Activated CD8-positive, alpha-beta T cell treated with anti-CD3 and anti-CD28 coated beads, Interleukin-2, amount 10 ng/mL, durations not matched to agents 7 days and 5 days (primary cell): ENCODE measurements around the gene BEGAIN. TPM values are rescaled to one million over a fixed set of nuclear protein-coding genes. Genes with fewer than 3 reads are reported as not detected.

Experiments used
- ATAC-seq: fragments of 150-1000 bp; cut with Tn5 transposase; one replicate; pipeline ENCODE4 v1.10.0; 2021; ENCODE audit warnings: moderate library complexity
- CTCF ChIA-PET: fragments of 350-600 bp; sonication (Branson Sonifier 250); formaldehyde crosslinking; loops from one replicate; lab custom pipeline; 2021; ENCODE audit warnings: antibody characterized with exemption; lab: Charles Lee
- POLR2A ChIA-PET: fragments of 350-600 bp; sonication (Branson Sonifier 250); formaldehyde crosslinking; loops from one replicate; lab custom pipeline; 2021; ENCODE audit warnings: antibody characterized with exemption; lab: Charles Lee
- DNase-seq: peaks from one replicate; pipeline ENCODE4 v3.0.0-alpha.2; 2020
- H3K27ac Mint-ChIP-seq: one replicate; pipeline ENCODE4 v1.8.0; 2021; ENCODE audit warnings: mild to moderate bottlenecking, mixed read lengths
- H3K27me3 Mint-ChIP-seq: one replicate; pipeline ENCODE4 v1.8.0; 2021; ENCODE audit warnings: low read depth, mixed read lengths
- H3K36me3 Mint-ChIP-seq: one replicate; pipeline ENCODE4 v1.8.0; 2021; ENCODE audit warnings: low read depth, mixed read lengths
- H3K4me1 Mint-ChIP-seq: one replicate; pipeline ENCODE4 v1.8.0; 2021; ENCODE audit warnings: low read depth, mixed read lengths
- H3K4me3 Mint-ChIP-seq: one replicate; pipeline ENCODE4 v1.8.0; 2021; ENCODE audit warnings: mild to moderate bottlenecking, mixed read lengths
- H3K9me3 Mint-ChIP-seq: one replicate; pipeline ENCODE4 v1.8.0; 2022; ENCODE audit warnings: mixed read lengths; ENCODE audit not compliant: insufficient read depth
- total RNA-seq, 2 experiments: library from RNA; stranded (reverse); gene quantifications; one replicate each; pipeline ENCODE4 v1.2.3, GENCODE V29; 2021

BEGAIN gene
- total RNA-seq, 2 experiments from 2014 or later = 0.70 to 1.2 TPM

- peaks cover 3% of the 10 kb centered on the region for H3K4me1 Mint-ChIP-seq
- no peak overlapping the region for H3K4me3 Mint-ChIP-seq
- H3K36me3 Mint-ChIP-seq = no peaks in the 10 kb centered on the region
- DNase-seq = no peak
- no peak for ATAC-seq
- H3K27me3 Mint-ChIP-seq = peaks cover 6% of the 10 kb centered on the region
- H3K9me3 Mint-ChIP-seq = no peaks in the 10 kb centered on the region
- POLR2A ChIA-PET = no interaction called here
- no peak overlapping the region for H3K27ac Mint-ChIP-seq
- CTCF ChIA-PET = no interaction called here
These were observed 10.8 kb downstream of the BEGAIN start for GRCh38 chr14:100576091-100577085.

DNA sequence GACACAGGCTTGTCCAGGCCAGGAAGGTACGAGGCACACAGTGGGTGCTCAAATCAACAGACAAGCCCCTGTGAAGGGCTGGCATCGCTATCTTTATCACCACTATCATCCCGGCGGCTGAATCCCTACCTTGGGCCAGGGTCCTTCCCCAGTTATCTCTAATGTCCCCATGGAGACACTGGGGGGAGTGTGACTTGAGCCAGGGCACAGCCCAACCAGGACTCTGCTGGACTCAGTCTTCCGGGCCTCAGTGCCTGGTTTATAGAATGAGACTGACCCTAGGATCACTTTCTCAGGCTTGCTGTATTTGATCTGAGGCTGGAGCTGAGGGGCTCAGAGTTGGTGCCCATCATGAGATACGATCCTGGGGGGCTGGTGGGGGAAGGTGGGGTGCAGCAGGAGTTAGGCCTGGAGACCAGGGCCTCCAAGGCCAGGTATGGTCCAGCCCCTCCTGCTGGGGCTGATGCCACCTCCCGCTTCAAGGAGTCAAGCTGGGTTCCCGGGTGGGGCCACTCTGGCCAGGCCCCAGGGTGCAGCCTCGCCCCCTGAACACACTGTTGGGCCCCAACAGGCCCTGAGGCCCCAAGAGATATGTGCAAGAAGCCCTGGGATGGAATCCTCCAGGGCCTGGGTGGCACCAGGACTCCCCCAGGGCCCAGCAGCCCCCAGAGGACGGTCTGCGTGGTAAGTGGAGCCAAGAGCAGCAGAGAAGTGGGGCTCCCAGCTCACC lies 11.8 kb downstream of the BEGAIN start:
- Mint-ChIP-seq H3K9me3 (no peaks in the 10 kb centered on the region), H3K27ac (no peak overlapping the region), H3K27me3 (peaks cover 9% of the 10 kb centered on the region), H3K36me3 (no peaks in the 10 kb centered on the region), H3K4me1 (peaks cover 3% of the 10 kb centered on the region), H3K4me3 (no peak overlapping the region)
- ChIA-PET CTCF (no interaction called here), POLR2A (no interaction called here)
- DNase-seq = no peak
- no peak for ATAC-seq

DNA sequence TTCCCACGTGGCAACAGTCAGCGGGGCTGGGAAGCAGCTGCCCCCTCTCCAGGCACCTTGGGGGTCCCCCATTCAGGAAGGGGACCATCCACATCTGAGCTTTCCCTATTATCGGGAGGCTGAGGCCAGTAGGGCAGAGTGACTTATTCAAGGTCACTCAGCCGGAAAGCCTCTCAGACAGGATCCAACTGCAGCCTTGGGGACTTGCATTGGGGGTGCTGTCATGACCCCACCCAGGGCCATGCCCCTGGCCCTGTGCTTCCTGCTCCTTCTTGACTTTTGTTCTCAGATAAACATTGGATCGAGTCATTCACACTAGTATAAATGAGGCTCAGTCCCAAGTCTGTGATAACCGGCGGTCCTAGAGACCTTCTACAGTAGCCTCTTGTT lies 12.6 kb downstream of the BEGAIN start:
- CTCF ChIA-PET = no interaction called here
- POLR2A ChIA-PET = no interaction called here
- Mint-ChIP-seq H3K36me3 (no peaks in the 10 kb centered on the region), H3K4me1 (peaks cover 3% of the 10 kb centered on the region), H3K4me3 (no peak overlapping the region), H3K9me3 (no peaks in the 10 kb centered on the region), H3K27me3 (peaks cover 13% of the 10 kb centered on the region), H3K27ac (no peak overlapping the region)
- no peak for ATAC-seq
- no peak for DNase-seq

DNA sequence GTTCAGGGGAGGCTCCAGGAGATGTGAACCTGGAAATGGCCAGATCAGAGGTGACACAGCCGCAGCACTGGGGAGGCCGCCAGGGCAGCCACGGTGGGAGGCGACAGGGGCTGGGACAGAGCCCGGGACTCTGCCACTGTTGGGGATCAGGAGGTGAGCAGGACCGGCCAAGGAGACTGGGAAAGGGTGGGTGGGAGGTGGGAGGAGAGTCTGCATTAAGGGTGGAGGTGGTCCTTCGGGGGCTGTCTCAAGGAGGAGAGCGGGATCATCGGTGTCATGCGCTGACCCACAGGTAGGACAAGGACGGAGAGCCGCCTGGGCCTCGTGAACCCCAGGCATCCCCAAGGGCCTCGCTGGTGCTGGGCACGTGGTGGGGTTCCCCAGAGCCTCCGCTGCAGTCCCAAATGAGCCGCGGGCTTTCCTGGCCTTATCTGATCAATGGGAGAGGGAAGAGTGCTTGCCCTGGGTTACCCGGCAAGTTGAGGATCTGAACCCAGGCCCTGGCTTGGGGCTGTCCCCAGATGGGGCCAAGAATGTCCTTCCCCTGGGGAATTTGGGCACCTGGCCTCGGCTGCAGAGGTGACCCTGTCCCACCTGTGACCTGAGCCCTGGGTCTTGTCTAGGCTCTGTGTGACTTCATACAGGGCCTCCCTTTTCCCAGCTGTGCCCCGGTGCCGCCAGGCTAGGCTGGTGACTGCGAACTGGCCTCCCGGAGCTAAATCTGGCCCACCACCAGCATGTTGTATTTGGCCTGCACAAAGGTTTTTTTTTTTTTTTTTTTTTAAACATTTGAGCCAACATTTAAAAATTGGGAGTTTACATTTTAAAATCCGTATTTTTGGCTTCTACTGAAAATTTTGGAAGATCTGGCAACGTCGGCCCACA lies 13.2 kb downstream of the BEGAIN start:
- no peak for DNase-seq
- Mint-ChIP-seq H3K9me3 (no peaks in the 10 kb centered on the region), H3K27ac (no peak overlapping the region), H3K36me3 (no peaks in the 10 kb centered on the region), H3K4me1 (peaks cover 3% of the 10 kb centered on the region), H3K27me3 (peaks cover 20% of the 10 kb centered on the region), H3K4me3 (no peak overlapping the region)
- POLR2A ChIA-PET = no interaction called here
- CTCF ChIA-PET = no interaction called here
- ATAC-seq = no peak

DNA sequence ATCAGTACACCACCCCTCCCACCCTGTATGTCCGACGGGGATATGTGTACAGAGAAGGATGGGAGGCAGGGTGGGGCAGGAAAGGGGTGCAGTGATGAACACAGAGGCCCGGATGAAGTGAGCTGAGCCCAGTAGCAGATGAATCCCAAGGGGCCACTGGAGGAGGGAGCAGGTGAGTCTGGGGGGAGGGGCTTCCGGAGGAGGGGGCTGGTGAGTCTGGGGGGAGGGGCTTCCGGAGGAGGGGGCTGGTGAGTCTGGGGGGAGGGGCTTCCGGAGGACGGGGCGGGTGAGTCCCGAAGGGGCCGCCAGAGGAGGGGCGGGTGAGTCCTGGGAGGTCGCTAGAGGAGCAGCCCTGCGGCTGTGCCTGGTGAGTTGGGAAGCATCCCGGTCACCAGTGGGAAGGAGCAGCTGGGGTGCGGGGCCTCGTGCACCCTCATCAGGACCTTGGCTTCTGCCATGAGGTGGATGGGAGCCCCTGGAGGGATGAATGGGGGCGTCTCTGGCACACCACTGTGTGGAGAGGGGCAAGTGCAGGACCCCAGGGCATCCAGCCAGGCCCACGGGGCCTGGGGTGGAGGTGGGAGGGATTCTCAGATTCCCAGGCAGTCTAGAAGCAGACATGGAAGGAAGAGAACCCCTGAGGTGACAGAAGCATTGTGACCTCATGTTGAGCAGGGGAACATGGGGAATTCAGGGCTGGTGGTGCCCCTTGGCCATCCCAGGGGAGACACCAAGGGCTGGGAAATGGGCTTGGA lies 14.0 kb downstream of the BEGAIN start:
- H3K27me3 Mint-ChIP-seq = peaks cover 20% of the 10 kb centered on the region
- no peaks in the 10 kb centered on the region for H3K36me3 Mint-ChIP-seq
- ATAC-seq (no peak), DNase-seq (no peak)
- POLR2A ChIA-PET = no interaction called here
- H3K4me3 Mint-ChIP-seq = no peak overlapping the region
- no peak overlapping the region for H3K27ac Mint-ChIP-seq
- H3K4me1 Mint-ChIP-seq = peaks cover 3% of the 10 kb centered on the region
- no peaks in the 10 kb centered on the region for H3K9me3 Mint-ChIP-seq
- CTCF ChIA-PET = no interaction called here

DNA sequence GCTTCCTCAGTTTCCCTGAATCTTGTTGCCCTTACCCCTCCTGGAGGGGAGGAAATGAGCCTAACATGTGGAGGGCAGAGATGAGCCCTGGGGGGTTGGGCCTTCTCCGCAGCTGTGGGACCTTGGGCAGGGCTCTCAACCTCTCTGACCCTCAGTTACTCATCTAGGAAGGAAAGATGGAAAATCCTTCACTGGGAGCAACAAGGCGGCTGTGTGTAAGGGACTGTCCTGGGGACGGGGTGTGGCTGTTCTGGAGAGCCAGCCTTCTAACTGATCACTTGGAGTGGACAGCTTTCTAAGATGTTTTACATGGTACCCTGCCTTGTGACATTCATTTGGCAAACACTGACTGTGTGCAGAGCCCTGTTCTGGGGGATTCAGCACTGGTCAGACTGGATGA lies 14.7 kb downstream of the BEGAIN start:
- ATAC-seq (no peak), DNase-seq (no peak)
- no peaks in the 10 kb centered on the region for H3K36me3 Mint-ChIP-seq
- H3K4me1 Mint-ChIP-seq = peaks cover 3% of the 10 kb centered on the region
- CTCF ChIA-PET = no interaction called here
- no peaks in the 10 kb centered on the region for H3K9me3 Mint-ChIP-seq
- H3K27me3 Mint-ChIP-seq = peaks cover 20% of the 10 kb centered on the region
- H3K27ac Mint-ChIP-seq = no peak overlapping the region
- POLR2A ChIA-PET = no interaction called here
- H3K4me3 Mint-ChIP-seq = no peak overlapping the region

- Mint-ChIP-seq H3K4me1 (peaks cover 4% of the 10 kb centered on the region), H3K4me3 (no peak overlapping the region), H3K36me3 (no peaks in the 10 kb centered on the region), H3K27ac (no peak overlapping the region), H3K9me3 (no peaks in the 10 kb centered on the region), H3K27me3 (peaks cover 23% of the 10 kb centered on the region)
- POLR2A ChIA-PET = no interaction called here
- ATAC-seq = no peak
- DNase-seq = no peak
- CTCF ChIA-PET = interaction anchor here (1.9 kb wide), 1 partner anchor 74 kb away, joined by 5 read pairs; no protein-coding TSS in a partner anchor
These were observed 15.4 kb downstream of the BEGAIN start for GRCh38 chr14:100571837-100572236.

GRCh38 chr14:100570726-100571454 lies 16.3 kb downstream of the BEGAIN start:
- H3K9me3 Mint-ChIP-seq = no peaks in the 10 kb centered on the region
- H3K27me3 Mint-ChIP-seq = peaks cover 32% of the 10 kb centered on the region
- POLR2A ChIA-PET = no interaction called here
- ATAC-seq (no peak), DNase-seq (no peak)
- no peak overlapping the region for H3K27ac Mint-ChIP-seq
- no peaks in the 10 kb centered on the region for H3K36me3 Mint-ChIP-seq
- peaks cover 5% of the 10 kb centered on the region for H3K4me1 Mint-ChIP-seq
- no peak overlapping the region for H3K4me3 Mint-ChIP-seq
- CTCF ChIA-PET = interaction anchor here (1.6 to 1.9 kb wide), 2 partner anchors 17 to 75 kb away, joined by 4 to 5 read pairs; partner anchors contain the start of gene BEGAIN

DNA sequence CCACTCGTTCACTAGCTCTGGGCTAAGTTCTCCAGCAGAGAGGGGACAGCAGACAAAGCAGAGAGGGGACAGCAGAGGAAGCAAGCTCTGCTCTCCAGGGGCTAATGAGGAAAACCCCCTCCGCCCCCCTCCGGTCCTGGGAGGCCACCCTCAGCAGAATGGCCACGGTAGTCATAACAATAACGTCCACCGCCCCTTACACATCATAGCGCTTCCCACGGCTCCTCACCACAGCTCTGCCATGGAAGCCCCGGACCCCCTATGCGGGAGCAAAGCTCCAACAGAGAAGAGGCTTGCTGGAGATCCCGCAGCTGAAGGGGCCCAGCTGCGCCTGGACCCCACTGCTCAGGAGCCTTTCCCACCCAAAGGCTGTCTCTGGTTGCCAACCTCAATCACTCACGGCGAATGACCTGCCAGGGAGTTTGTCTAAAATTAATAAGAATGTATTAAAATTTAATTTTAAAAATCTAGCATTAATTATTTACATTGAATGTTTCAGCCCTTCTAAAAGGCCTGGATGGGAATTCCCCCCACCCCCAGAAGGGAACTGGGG lies 17.4 kb downstream of the BEGAIN start:
- DNase-seq (no peak), ATAC-seq (no peak)
- peaks cover 5% of the 10 kb centered on the region for H3K4me1 Mint-ChIP-seq
- H3K4me3 Mint-ChIP-seq = peak overlapping the region; percentile 34
- H3K27me3 Mint-ChIP-seq = peaks cover 36% of the 10 kb centered on the region
- no peak overlapping the region for H3K27ac Mint-ChIP-seq
- H3K36me3 Mint-ChIP-seq = no peaks in the 10 kb centered on the region
- ChIA-PET CTCF (interaction anchor here (1.6 to 1.7 kb wide), 2 partner anchors 18 to 76 kb away, joined by 4 to 10 read pairs; partner anchors contain the start of gene BEGAIN), POLR2A (no interaction called here)
- no peaks in the 10 kb centered on the region for H3K9me3 Mint-ChIP-seq

DNA sequence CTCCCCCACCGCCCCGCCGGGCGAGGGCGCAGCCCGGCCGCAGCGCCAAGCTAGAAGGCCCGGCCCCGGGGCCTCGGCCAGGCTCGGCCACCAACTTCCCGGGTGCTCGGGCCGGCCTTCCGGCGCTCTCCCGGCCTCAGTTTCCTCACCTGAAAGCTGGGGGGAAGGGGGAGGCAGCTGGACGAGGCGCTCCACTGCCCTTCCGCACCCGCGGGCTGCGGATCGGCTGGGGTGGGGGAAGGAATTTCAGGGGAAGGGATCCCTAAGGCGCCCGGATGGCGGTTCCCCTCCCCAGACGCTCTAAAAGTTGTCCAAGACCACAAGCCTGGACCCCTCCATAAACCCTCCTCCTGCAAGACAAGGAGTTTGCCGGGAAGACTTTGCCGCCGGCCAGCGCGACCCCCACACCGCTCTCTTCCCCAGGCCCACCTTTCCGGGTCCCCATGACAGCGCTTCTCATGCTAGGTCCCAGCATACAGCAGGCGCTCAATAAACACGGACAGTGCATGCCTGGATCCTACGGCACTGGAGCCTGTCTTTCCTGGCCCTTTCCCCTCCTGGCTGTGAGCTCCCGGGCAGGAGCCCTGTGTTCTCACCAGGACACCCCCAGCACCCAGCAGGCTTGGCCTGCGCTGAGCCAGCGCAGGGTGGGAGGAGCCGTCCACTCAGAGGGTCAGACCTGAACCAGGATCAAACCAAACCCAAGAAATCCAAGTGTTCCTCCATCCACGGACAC lies 18.1 kb downstream of the BEGAIN start:
- ChIA-PET POLR2A (no interaction called here), CTCF (interaction anchor here (1.6 to 1.7 kb wide), 2 partner anchors 19 to 77 kb away, joined by 4 to 10 read pairs; partner anchors contain the start of gene BEGAIN)
- Mint-ChIP-seq H3K4me1 (peaks cover 5% of the 10 kb centered on the region), H3K36me3 (no peaks in the 10 kb centered on the region), H3K27me3 (peaks cover 36% of the 10 kb centered on the region), H3K27ac (no peak overlapping the region), H3K9me3 (no peaks in the 10 kb centered on the region), H3K4me3 (peak overlapping the region; percentile 34)
- ATAC-seq = no peak
- no peak for DNase-seq
